Measurements from ENCODE around the gene CAMK2B.

DNA sequence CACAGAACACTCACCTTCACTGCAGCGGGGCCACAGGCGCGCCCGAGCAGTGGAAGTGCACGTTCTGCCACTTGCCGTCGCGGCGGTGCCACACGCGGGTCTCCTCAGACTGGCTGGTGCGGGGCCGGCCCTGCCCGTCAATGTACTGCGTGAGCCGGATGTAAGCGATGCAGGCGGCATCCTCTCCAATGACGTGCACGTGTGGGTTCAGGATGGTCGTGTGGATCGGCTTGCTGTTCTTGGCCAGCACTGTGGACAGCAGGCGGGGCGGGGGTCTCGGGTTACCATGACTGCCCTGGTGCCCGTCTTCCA, 105.4 kb downstream of the CAMK2B start:
- TF ChIP-seq GATA2 (IDR thresholded peaks at IDR 0.05; ENCODE audit: low read depth, low read length) (no peak), GATA3 (IDR thresholded peaks at IDR 0.05; ENCODE audit: low read depth, low read length) (no peak)
